GM21737 (cell line): ENCODE data around the gene ACSL1.
"Not testable (repeated sequence)": the region's sequence is repeated elsewhere in the genome, so short reads cannot be mapped to it uniquely, and the experiment has no call there.

ENCODE experiments used
- ATAC-seq: cut with Tn5 transposase; IDR thresholded peaks from one replicate; pipeline ENCODE4 v1.9.1; 2021; ENCODE audit warnings: mild to moderate bottlenecking, moderate library complexity; ENCODE audit not compliant: unreplicated experiment

Gene ACSL1

DNA sequence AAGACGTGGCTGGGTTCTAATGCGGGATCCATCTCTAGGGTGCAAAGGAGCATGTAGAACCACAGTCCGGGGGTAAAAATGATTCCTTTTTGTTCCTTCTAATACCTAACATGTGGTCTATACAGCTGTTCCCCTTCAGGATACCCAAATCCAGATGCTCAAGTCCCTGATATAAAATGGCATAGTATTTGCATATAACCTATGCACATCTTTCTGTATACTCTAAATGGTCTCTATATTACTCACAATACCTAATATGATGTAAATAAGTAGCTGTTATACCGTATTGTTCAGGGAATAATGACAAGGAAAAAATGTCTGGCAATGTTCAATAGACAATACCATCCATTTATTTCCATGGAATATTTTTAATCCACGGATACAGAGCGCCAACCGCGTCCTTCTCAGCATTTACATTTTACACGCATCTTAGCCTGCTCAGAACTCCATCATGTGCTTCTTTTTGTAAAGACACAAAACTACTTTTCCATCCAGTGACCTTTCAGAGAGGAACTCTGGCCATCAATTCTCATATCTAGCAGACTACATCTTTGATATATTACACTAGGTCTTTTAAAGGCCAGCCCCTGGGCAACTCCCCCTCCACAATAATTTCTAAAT, 31.9 kb downstream of the ACSL1 start:
- ATAC-seq, result no peak

DNA sequence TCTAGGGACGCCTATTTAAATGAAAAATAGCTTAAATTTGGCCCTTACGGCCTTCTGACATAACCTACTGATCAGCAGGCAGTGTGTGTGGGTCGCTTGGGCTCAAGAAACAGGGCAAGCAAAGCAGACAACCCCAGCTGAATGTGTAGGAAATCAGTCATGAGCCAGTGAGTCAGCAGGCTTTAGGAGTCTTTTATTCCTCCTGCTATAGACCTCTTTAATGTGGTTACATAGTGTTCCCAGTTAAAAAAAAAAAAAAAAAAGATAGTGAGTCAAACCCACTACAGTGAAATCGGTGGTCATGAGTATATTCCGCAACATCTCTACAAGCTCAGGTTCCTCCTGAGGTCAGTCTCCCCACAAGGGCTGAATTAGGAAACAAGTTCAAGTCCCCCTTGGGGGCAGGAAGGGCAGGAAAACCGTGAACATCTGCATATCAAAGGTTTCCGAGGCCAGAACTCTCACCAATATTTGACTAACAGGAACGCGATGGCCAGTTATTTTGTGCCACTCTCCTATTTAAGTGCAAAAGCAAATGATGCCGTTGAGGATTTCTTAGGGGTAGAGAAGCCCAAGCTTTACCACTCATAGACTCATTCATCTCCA, 32.7 kb downstream of the ACSL1 start:
- no peak for ATAC-seq

DNA sequence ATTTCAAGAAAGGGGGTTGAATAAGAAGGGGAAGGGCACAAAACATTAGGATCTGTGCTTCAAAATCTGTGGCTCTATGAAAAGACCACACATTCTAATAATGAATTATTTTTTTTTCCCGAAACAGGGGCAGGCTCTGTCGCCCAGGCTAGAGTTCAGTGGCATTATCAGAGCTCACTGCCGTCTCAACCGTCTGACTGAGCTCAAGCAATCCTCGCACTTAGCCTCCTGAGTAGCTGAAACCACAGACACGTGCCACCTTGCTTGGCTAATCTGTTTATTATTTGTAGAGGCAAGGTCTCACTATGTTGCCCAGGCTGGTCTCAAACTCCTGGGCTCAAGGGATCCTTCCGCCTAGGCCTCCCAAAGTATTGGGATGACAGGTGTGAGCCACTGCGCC, 33.4 kb downstream of the ACSL1 start:
- no peak for ATAC-seq

DNA sequence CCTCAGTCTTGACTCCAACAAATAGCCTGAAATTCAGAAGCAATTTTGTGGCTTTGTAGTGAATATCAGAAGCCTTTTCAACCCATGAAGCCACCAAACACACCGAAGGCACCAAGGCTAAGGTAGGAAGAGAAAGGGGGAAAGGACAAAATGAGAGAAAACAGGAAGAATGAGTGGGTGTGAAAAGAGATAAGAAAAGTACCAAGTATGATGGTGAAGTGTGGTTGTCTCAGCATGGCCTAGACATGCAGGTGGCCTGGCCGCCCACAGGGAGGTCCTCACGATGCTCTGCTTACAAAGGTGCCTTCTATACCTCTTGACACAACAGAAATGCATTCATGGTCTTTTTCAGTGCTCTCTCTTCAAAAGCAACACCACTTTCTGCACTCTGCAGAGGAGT, 34.9 kb downstream of the ACSL1 start:
- no peak for ATAC-seq

DNA sequence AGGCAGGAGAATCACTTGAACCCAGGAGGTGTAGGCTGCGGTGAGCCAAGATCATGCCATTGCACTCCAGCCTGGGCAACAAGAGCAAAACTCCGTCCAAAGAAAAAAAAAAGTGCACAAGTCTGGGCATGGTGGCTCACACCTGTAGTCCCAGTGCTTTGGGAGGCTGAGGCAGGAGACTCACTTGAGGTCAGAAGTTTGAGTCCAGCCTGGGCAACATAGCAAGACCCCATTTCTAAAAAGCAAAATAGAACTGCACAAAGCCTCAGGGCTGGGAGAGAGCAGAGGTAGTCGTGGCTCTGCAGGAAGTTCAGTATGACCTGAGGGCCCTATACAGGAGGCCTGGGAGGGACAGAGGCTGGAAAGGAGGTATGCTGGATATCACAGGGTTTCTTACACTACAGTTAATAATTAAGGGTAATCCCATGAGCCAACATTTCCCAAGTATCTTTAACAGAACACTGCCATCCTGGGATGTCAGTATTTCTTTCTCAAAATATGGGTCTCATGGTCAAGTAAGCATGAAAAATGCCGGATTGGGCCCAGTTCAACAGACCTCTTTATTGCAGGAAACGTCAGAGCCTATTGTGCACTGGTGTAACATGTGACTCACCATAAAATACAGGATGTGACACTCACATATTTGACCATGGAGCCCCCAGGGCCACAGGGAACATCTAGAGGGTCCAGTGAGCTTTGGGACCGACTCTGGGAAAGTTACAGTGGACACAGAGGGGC, 37.8 kb downstream of the ACSL1 start:
- ATAC-seq, result no peak

DNA sequence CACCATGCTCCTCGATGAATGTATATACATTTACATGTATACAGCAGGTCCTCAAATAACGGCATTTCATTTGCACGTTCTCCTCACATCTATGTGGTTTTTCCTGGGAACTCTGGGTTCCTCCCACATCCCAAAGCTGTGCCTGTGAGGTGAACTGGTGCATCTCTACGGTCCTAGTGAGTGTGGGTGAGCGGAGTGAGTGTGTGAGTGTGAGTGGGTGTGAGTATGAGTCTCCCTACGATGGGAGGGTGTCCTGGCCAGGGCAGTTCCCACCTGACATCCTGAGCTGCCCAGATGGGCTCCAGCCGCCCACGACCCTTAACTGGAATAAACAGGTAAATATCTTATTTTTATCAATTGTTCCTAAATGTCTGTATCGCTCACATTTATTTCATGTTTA, 40.0 kb downstream of the ACSL1 start:
- no peak for ATAC-seq

DNA sequence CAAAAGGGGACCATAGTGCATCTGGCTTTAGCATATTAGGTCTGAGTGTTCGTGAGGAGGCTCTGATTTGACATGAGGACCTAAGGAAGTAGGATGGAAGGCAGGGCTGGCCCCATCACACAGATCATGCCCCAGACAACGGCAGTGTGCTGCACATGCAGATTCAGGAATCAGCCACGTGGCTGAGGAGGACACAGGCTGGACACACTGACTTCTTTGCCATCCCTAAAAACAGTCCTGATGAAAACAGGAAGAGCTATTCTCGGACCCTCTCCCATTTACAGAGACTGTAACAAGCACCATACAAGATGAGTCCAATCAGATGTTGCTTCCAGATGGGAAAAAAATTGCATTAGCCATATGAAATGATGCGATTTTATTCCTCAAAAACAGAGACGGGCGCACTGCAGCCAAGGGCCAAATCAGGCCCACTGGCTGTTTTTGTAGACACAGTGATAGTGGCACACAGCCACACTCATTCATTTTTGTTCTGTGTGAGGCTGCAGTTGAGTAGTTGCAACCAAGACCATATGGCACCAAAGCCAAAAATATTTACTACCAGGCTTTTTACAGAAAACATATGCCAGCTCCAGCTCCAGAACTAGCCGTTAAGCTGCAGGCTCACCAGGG, 41.0 kb downstream of the ACSL1 start:
- ATAC-seq, result no peak

DNA sequence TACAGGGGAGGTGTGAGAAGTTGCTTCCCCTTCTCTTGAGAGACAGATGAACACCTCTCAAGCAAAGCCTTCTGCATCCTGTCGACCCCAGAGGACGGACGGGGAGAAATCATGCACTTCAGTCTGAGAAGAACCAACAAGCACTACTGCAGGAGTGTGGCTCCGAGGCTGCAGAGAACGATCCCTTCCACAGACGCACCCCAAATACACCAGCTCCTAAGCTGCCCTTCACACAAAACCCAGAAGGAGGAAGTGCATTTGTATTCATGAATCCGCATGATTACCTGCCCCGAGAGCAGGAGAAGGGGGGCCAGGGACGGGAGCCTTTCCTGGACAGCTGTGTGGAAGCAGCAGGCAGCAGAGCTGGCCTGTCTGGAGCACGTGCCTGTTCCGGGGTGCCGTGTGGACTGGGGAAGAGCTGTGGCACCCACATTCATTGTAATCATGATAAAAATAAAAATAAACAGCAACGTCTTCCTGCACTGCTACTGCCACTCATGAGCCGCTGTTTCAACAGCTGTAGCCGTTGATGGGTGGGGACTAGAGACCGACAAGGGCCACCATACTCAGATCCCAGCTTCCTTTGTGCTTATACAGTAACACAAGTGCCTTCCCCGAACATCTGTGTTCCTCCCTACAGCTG, 42.9 kb downstream of the ACSL1 start:
- ATAC-seq, result no peak

DNA sequence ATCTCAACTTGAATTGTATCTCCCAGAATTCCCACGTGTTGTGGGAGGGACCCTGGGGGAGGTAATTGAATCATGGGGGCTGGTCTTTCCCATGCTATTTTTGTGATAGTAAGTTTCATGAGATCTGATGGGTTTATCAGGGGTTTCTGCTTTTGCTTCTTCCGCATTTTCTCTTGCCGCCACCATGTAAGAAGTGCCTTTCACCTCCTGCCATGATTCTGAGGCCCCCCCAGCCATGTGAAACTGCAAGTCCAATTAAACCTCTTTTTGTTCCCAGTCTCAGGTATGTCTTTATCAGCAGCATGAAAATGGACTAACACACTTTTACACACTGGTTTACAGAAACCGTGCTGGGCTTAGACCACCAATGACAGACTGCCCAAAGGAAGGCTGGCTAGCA, 46.6 kb downstream of the ACSL1 start:
- not testable (repeated sequence) for ATAC-seq

DNA sequence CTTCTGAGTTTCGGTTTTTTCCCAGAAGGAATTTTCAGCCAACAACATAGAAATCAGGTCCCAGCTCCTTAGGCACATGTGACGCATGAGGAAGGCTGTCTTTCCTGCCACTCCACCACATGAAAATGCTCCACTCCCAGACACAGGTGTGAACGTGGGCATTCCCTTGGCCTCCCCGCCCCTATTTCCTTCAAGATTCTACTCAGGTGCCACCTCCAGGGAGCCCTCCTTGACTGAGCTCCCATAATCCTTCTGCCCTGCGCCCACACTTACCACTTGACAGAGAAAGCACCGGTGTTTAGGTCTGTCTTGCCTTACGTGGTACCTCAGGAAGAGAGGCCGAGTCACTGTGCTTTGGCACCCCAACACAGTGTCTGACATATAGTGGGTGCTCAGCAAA, 47.4 kb downstream of the ACSL1 start:
- ATAC-seq, result no peak

DNA sequence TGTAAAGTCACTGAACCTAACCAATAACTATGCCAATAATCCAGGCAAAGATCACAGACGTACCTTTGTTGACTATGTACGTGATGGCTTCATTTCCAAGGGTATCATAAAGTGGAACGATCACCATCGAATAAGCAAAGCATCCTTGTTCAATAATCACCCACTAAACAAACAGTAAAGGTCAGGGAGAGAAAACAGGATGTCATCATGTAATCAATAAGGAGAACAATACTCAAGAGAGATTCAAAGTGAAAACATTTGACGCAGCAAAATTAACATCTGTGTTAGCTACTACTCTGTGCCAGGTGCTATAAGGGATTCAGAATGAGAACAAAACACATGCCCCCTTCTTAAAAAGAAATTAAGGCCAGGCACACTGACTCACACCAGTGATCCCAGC, 48.9 kb downstream of the ACSL1 start:
- no peak for ATAC-seq

DNA sequence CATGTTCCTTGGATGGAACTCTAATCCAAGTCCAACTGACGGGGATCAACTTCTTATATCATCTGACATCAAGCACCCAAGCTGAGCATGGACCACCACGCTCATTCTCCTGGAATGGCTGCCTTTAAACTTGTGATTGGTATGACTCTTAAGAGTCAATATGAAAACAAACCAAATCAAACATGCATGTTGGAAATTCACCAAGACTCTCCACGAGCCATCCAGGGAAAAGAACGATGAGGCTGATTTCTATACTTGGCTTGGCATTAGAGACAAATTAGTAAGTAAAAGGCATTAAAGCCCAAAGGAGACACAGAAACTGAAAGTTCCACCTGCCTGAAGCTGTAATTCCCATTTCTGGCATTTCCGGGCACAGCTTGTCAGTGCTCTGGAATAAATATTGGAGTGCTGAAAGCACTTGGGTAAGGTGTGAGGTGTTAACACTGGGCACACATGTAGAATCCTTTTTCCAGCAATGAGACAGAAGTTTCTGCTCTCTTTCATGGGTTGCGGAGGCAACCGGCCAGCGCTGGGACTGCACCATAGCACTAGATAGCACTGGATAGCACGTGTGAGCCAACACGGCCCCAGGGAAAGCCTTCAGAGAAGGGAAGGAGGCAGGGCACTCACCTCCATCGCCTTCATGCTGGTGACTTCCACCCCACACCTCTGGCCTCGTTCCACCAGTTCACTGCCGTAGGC, 49.8 kb downstream of the ACSL1 start:
- ATAC-seq, result no peak

DNA sequence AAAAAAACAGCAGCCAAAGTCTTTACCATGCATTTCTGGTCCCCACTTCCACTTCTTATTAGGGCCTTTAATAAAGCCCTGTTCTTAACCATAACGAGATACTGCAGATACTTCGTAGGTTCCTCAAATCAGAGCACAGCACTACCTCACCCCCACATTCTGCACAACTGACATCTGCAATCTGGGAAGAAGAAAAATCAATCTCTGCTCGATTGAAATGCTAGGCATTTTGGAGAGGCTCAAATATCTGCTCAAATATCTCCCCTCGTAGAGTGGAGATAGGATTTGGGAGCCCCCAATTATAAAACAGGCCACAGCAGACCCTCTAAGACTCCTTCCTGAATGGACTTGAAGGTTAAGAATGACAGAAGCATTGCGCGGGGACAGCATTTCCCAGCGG, 51.6 kb downstream of the ACSL1 start:
- ATAC-seq, result no peak

DNA sequence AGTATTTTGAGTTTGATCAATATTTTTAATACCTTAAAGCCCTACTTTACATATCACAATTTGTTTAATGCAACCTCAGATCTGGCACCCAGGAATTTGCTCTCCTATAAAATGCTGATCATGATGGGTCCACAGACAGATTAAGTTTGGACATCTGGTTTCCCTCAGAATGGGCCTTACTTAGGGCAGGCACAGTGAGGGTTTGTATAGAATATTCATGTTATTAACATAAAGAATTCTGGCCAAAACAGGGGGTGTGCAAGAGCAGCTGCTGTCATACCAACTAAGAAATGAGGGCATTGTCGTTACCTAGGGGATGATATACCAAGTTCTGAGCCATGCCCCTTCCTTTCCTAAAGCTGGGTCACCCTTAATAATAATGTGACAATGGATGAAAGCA, 54.4 kb downstream of the ACSL1 start:
- ATAC-seq, result no peak

DNA sequence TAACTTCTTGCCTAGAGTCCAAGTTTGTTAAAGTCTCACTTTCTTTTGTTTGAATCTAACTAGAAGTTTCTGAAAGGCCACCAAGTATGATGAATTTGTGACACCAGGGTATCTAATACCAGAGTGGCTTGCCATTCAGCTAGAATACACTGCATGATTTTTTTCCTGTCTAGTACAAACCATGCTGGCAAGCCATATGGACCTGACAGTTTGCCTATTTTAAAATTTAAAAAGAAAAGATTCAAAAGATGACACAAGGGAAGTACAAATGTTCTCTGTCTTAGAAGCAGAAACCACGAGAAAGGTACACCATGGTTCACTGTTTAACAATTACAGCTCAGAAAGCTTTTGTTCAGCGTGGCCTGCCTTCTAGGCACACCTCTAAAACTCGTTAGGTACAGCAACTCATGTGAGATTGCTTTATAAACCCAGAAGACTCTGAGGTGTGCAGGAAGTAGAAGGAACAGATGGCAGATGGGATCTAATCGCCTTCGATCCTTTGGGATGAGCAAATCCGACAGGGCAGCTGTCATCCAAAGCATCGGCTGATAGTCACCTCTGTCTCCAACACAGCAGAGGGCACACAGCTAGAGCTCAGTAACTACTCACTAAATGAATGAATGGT, 56.5 kb downstream of the ACSL1 start:
- no peak for ATAC-seq

DNA sequence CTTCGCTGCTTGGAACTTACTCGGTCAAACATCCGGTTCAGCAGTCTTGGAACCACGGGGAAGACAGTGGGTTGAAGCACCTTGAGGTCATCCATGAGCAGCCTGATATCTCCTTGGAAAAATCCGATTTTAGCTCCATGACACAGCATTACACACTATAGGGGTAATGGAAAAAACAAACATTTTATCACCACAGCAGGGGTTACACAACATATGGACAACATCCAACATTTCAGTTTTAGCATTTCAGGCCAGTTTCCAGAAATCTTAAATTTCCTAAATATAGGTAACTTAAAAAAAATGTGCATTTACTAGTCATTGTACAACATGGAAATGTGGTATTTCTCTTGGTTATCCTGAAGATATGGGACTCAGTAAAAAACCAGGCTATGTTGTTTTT, 57.5 kb downstream of the ACSL1 start:
- ATAC-seq, result no peak

DNA sequence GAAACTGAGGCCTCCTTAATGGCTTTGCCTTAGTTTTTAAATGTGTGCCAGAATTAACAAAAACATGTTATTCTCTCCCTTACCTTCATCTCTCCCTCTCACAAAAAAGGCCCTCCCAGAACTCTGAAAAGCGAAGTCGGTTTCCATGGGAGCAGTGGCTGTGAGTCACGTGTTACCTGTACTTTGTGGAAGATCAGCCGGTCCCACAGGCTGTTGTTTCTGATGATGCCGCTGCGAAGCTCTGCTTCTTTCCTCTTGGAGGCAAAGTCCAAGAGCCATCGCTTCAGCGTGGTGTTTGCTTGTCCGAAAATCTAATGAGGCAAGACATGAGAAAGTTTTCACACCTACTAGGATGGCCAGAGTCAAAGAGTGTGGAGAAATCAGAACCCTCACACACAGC, 59.3 kb downstream of the ACSL1 start:
- ATAC-seq, result no peak

DNA sequence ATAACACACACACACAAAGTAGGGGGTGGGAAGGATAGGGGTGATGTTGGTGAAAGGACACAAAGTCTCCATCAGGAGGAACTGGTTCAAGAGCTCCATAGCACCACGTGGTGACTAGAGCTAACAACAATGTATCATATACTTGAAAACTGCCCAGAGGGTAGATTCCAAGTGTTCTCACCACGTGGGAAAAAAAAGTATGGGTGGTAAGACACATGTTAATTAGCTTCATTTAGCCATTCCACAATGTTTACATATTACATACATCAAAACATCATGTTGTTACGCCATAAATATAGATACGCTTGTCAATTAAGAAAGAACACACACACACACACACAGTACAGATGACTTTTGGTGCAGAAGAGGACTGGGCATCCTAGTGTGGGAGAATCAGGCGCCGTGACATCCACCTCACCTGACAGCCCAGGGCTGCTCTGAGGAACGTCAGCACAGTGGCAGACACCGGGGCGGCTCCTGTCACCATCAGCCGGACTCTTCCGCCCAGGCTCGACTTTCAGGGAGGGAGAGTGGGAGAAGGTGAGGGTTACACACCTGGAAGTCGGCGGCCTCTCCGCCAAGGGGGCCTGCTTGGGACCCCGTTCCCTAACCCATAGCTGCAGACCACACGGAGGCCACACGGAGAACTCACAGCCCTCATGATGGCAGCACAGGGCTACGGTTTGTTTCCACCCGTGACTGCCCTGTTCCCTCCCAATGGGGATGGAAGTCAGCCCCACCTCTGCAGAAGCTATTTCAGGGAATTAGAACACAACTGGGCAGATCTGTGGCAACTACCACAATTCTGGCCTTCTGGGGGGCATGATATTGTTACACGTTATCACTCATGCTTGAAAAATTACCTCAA, 60.1 kb downstream of the ACSL1 start:
- no peak for ATAC-seq

DNA sequence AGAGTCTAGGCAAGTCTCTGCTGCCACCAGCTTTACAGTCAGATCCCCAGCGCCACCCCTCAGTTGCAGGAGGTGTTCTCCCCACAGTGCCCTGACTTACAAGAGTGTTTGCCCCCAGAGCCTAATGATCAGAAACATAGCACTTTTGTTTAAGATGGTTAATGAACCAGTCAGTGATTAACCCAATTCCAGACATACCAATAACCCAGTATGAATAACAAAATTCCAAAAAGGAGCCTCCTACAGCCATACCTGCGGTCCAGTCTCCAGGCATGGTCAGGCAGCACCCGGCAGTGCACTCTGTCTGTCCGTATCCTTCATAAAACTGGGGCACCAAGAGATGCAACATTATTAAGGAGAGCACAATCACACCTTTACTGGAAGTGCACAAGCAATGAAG, 61.2 kb downstream of the ACSL1 start:
- no peak for ATAC-seq
